Epithelial cell of proximal tubule (primary cell): Measurements from ENCODE around the gene SLC44A2. TPM values are rescaled to one million over a fixed set of nuclear protein-coding genes. Genes with fewer than 3 reads are reported as not detected.

Experiments used
- DNase-seq: peaks from one replicate; pipeline ENCODE4 v3.0.0-alpha.2; 2011; ENCODE audit warnings: low read depth
- H3K4me3 ChIP-seq: 2 replicates; pipeline ENCODE4 v1.5.1; 2011; ENCODE audit warnings: low read depth, mild to moderate bottlenecking, low read length
- total RNA-seq: library from RNA; depleted of rRNA; stranded (reverse); fragments of >200 nt; gene quantifications from 2 replicates; pipeline ENCODE4 v1.2.3, GENCODE V29; 2015
- TF ChIP-seq, protein P1 (sequence below): conservative IDR thresholded peaks from 2 replicates; pipeline ENCODE4 v1.5.1; 2012; ENCODE audit warnings: low read depth, mild to moderate bottlenecking, low read length

SLC44A2 gene
- total RNA-seq, 1 donor from 2014 or later: 48.5 TPM

GRCh38 chr19:10641248-10641647, 15.9 kb downstream of the SLC44A2 start:
- DNase-seq: no peak
- TF ChIP-seq, protein P1, sequence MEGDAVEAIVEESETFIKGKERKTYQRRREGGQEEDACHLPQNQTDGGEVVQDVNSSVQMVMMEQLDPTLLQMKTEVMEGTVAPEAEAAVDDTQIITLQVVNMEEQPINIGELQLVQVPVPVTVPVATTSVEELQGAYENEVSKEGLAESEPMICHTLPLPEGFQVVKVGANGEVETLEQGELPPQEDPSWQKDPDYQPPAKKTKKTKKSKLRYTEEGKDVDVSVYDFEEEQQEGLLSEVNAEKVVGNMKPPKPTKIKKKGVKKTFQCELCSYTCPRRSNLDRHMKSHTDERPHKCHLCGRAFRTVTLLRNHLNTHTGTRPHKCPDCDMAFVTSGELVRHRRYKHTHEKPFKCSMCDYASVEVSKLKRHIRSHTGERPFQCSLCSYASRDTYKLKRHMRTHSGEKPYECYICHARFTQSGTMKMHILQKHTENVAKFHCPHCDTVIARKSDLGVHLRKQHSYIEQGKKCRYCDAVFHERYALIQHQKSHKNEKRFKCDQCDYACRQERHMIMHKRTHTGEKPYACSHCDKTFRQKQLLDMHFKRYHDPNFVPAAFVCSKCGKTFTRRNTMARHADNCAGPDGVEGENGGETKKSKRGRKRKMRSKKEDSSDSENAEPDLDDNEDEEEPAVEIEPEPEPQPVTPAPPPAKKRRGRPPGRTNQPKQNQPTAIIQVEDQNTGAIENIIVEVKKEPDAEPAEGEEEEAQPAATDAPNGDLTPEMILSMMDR: no peak
- H3K4me3 ChIP-seq: no peak overlapping the region

DNA sequence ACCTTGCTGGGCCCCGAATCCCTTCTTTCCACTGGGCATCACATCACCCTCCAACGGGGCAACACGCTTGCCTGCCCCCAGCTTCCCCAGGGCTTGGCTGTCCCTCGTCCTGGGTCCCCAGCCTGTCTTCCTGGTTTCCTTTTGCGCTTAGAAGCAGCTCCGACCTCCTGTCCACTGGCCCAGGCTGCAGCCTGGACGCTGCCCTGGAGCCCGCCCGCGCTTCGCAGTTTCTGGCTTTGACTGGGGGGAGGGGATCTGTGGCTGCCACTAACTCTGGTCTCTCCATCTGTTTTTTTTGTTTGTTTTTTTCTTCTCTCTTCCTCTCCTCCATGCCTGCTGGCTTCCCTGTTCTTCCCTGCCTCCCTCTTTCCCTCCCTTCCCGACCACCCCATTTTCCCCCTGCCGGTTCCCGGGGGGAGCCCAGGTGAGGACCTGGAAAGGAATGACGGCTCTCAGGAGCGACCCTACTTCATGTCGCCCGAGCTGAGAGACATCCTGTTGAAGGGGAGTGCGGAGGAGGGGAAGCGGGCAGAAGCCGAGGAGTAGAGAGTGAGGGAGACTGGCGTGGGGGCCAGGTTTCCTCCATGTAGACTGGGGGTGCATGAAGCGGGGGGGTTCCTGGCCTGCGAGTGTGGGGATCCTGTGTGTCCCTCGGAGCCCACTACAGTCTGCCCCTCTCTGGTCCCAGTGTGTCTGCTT, 17.3 kb downstream of the SLC44A2 start:
- TF ChIP-seq, protein P1: no peak
- H3K4me3 ChIP-seq: no peak overlapping the region
- no peak for DNase-seq

DNA sequence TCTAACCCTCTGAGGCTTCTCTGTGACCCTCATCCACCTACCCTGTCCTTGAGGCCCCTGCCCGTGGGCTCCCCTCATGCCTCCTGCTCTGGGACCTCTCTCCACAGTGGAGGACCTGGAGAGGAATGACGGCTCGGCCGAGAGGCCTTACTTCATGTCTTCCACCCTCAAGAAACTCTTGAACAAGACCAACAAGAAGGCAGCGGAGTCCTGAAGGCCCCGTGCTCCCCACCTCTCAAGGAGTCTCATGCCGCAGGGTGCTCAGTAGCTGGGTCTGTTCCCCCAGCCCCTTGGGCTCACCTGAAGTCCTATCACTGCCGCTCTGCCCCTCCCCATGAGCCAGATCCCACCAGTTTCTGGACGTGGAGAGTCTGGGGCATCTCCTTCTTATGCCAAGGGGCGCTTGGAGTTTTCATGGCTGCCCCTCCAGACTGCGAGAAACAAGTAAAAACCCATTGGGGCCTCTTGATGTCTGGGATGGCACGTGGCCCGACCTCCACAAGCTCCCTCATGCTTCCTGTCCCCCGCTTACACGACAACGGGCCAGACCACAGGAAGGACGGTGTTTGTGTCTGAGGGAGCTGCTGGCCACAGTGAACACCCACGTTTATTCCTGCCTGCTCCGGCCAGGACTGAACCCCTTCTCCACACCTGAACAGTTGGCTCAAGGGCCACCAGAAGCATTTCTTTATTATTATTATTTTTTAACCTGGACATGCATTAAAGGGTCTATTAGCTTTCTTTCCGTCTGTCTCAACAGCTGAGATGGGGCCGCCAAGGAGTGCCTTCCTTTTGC, 18.0 kb downstream of the SLC44A2 start:
- H3K4me3 ChIP-seq: no peak overlapping the region
- TF ChIP-seq, protein P1: no peak
- no peak for DNase-seq

DNA sequence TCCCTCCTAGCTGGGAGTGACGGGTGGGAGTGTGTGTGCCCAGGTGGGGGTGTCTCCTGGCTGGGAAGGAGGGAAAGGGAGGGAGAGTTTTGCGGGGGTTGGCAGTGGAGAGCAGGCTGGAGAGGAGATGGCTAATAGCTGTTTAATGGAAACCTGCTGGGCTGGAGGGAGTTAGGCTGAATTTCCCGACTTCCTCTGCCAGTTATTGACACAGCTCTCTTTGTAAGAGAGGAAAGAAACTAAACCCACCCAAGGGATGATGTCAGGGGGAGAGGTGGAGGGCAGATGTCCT, 18.6 kb downstream of the SLC44A2 start:
- no peak for DNase-seq
- no peak overlapping the region for H3K4me3 ChIP-seq
- TF ChIP-seq, protein P1: no peak

DNA sequence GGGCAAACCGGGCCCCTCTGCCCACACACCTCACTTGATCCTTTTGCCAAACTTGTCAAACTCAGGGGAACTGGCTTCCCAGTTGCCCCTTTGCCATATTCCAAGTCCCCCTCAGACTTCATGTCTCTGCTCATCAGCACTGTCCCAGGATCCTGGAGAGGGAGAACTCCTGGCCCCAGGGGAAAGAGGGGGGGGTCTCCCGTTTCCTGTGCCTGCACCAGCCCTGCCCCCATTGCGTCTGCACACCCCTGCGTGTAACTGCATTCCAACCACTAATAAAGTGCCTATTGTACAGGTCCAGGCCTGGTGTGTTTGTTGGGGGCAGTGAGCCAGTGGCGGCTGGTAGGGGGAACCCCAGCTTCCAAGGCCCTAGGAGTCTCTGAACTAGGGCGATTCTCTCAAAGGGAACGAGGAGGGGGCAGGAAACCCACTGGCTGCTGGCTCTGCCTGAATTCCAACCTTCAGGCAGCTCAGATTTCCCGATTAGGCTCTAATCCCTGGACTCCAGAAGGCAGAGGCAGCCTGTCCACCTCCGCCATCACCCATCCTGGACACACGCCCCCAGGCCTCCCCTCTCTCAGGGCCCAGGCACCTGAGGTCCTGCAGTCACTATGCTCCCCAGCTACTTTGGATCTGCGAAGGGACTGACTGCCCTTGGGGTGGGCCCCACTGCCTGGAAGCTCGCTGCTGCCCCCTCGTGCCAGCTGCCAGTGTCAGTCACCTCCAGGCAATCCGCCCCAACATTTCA, 19.1 kb downstream of the SLC44A2 start:
- no peak for DNase-seq

GRCh38 chr19:10646456-10647159, 21.3 kb downstream of the SLC44A2 start:
- no peak for DNase-seq
- TF ChIP-seq, protein P1: no peak
- H3K4me3 ChIP-seq: no peak overlapping the region

More for the DNA sequence above, 19.1 kb downstream of the SLC44A2 start:
- no peak overlapping the region for H3K4me3 ChIP-seq
- TF ChIP-seq, protein P1: peak; percentile 88
